Measurements from ENCODE around the gene ALAS2. TPM values are rescaled to one million over a fixed set of nuclear protein-coding genes. Genes with fewer than 3 reads are reported as not detected.

Gene ALAS2
- total and polyA plus RNA-seq, 2 donors from 2014 or later, result 0.79 TPM; not detected in 1

- Histone ChIP-seq H3K4me3 (ENCODE audit: low read length in 3 of 3) (no peak overlapping the region), H3K27ac (ENCODE audit: low read depth in 2 of 2, low read length in 2 of 2) (peak overlapping the region in 1 of 2 donors; percentile 8), H3K4me1 (ENCODE audit: control insufficient read depth in 2 of 3, insufficient read depth in 2 of 3, low read depth in 1 of 3, low read length in 3 of 3) (peaks cover 0 to 14% (median 0%) of the 10 kb centered on the region in 3 donors), H3K9me3 (ENCODE audit: control insufficient read depth in 2 of 3, insufficient read depth in 1 of 3, low read length in 3 of 3) (no peaks in the 10 kb centered on the region), H3K9ac (ENCODE audit: low read length in 3 of 3) (no peak overlapping the region), H3K27me3 (ENCODE audit: control insufficient read depth, insufficient read depth, low read length) (no peaks in the 10 kb centered on the region), H3K36me3 (ENCODE audit: control insufficient read depth in 2 of 3, insufficient read depth in 3 of 3, low read length in 3 of 3) (no peaks in the 10 kb centered on the region)
- FAIRE-seq (no peak), DNase-seq (no peak)
- no peak for TF ChIP-seq CTCF (IDR thresholded peaks at IDR 0.05; ENCODE audit: borderline replicate concordance, extremely low read depth, insufficient read depth)
- intact Hi-C loops (cut with DNase I), result no loop called here
These were observed 36.0 kb downstream of the ALAS2 start for GRCh38 chrX:54994668-54995351.

- no peaks in the 10 kb centered on the region for H3K36me3 ChIP-seq (ENCODE audit: control insufficient read depth in 2 of 3, insufficient read depth in 3 of 3, low read length in 3 of 3)
- H3K27me3 ChIP-seq (ENCODE audit: control insufficient read depth, insufficient read depth, low read length), result no peaks in the 10 kb centered on the region
- no peak within 1 kb of the TSS for H3K4me3 ChIP-seq (ENCODE audit: low read length in 3 of 3)
- H3K4me1 ChIP-seq (ENCODE audit: control insufficient read depth in 2 of 3, insufficient read depth in 2 of 3, low read depth in 1 of 3, low read length in 3 of 3), result peaks cover 0 to 12% (median 0%) of the 10 kb centered on the region in 3 donors
- intact Hi-C loops (cut with DNase I), result no loop called here
- peak within 1 kb of the TSS in 1 of 2 donors; percentile 8 for H3K27ac ChIP-seq (ENCODE audit: low read depth in 2 of 2, low read length in 2 of 2)
- DNase-seq, result no peak
- TF ChIP-seq CTCF (IDR thresholded peaks at IDR 0.05; ENCODE audit: borderline replicate concordance, extremely low read depth, insufficient read depth), result no peak
- no peaks in the 10 kb centered on the region for H3K9me3 ChIP-seq (ENCODE audit: control insufficient read depth in 2 of 3, insufficient read depth in 1 of 3, low read length in 3 of 3)
- no peak within 1 kb of the TSS for H3K9ac ChIP-seq (ENCODE audit: low read length in 3 of 3)
- FAIRE-seq, result no peak
These were observed 36.7 kb downstream of the ALAS2 start, which contains the start of gene PFKFB1 for GRCh38 chrX:54994099-54994498. Gene PFKFB1 (minus strand): TSS chrX:54994188. CDS start chrX:54994007, 181 bp downstream.

- TF ChIP-seq CTCF (IDR thresholded peaks at IDR 0.05; ENCODE audit: borderline replicate concordance, extremely low read depth, insufficient read depth), result no peak
- Histone ChIP-seq H3K36me3 (ENCODE audit: control insufficient read depth in 2 of 3, insufficient read depth in 3 of 3, low read length in 3 of 3) (no peaks in the 10 kb centered on the region), H3K27ac (ENCODE audit: low read depth in 2 of 2, low read length in 2 of 2) (no peak overlapping the region), H3K27me3 (ENCODE audit: control insufficient read depth, insufficient read depth, low read length) (no peaks in the 10 kb centered on the region), H3K4me3 (ENCODE audit: low read length in 3 of 3) (no peak overlapping the region), H3K4me1 (ENCODE audit: control insufficient read depth in 2 of 3, insufficient read depth in 2 of 3, low read depth in 1 of 3, low read length in 3 of 3) (peaks cover 0 to 10% (median 0%) of the 10 kb centered on the region in 3 donors), H3K9me3 (ENCODE audit: control insufficient read depth in 2 of 3, insufficient read depth in 1 of 3, low read length in 3 of 3) (no peaks in the 10 kb centered on the region), H3K9ac (ENCODE audit: low read length in 3 of 3) (no peak overlapping the region)
- no peak for DNase-seq
- FAIRE-seq, result no peak
- intact Hi-C loops (cut with DNase I), result no loop called here
These were observed 37.7 kb downstream of the ALAS2 start for GRCh38 chrX:54992911-54993622.
